Muscle of leg (tissue), 11 donors: ENCODE results near the gene PSMD1. TPM values are rescaled to one million over a fixed set of nuclear protein-coding genes. Genes with fewer than 3 reads are reported as not detected.
A peak's percentile ranks its signal among the peaks of the same experiment; 100 is the strongest.
"Not testable (repeated sequence)": the region's sequence is repeated elsewhere in the genome, so short reads cannot be mapped to it uniquely, and the experiment has no call there.

Experiments used
- DNase-seq: peaks from one replicate; pipeline ENCODE4 v3.0.0; 2013
- H3K27ac ChIP-seq: one replicate; pipeline ENCODE4 v1.5.1; 2013; ENCODE audit warnings: mild to moderate bottlenecking, low read length, control low read depth
- H3K27me3 ChIP-seq: one replicate; pipeline ENCODE4 v1.6.1; 2013; ENCODE audit warnings: low read length; ENCODE audit not compliant: control insufficient read depth, insufficient read depth
- H3K36me3 ChIP-seq: one replicate; pipeline ENCODE4 v1.6.1; 2013; ENCODE audit warnings: low read length; ENCODE audit not compliant: control insufficient read depth, insufficient read depth
- H3K4me1 ChIP-seq: one replicate; pipeline ENCODE4 v1.6.1; 2013; ENCODE audit warnings: low read length; ENCODE audit not compliant: control insufficient read depth, insufficient read depth
- H3K4me3 ChIP-seq: one replicate; pipeline ENCODE4 v1.5.1; 2013; ENCODE audit warnings: low read length, control low read depth
- H3K9me3 ChIP-seq: replicated peaks from 2 replicates; pipeline ENCODE4 v1.6.1; 2013; ENCODE audit warnings: low read depth, low read length; ENCODE audit not compliant: control insufficient read depth
- WGBS: methylation state at CpG from one replicate; pipeline ENCODE4 v1.1.5; 2013; ENCODE audit warnings: missing lambda C conversion rate; ENCODE audit not compliant: insufficient coverage; 5-methylcytosine and 5-hydroxymethylcytosine counted together
- polyA plus RNA-seq, 8 donors: library from polyadenylated mRNA; unstranded; fragments of 120-200 nt; gene quantifications; one replicate each; pipeline versions ENCODE4 v1.2.1 to v1.2.3, GENCODE V29; 2013; ENCODE audit warnings: inconsistent platforms in 1 of 8, low replicate concordance in 1 of 8; ENCODE audit not compliant: insufficient read length in 8 of 8, insufficient read depth in 1 of 8
- total RNA-seq: library from RNA; stranded (reverse); fragments of 120-200 nt; gene quantifications from one replicate; pipeline ENCODE4 v1.2.4, GENCODE V29; 2013

PSMD1 gene
- total and polyA plus RNA-seq, 9 donors: 69.1 to 83.4 (median 77.4) TPM

DNA sequence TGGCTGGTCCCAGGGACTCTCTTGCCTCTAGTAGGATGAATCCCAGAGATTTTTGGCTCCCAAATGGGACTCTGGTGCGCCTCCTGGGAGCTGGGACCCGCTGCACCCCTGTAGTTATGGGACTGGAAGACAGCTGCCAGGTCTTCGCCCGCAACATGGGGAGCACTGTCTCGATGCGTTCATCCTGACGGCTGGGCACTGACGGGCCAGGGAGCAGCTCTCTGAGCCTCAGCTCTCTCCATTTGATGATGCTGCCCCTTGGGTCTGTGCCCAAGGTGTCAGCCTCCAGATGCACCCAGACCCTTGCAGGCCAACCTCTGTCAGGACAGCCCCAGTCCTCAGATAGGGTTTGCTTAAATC lies 132.5 kb downstream of the PSMD1 start:
- no peak overlapping the region for H3K27ac ChIP-seq
- WGBS: 91% methylated on average over 8 of the region's 8 CpGs
- H3K4me1 ChIP-seq: peaks cover 17% of the 10 kb centered on the region
- H3K9me3 ChIP-seq: no peaks in the 10 kb centered on the region
- H3K27me3 ChIP-seq: peaks cover 20% of the 10 kb centered on the region
- no peak overlapping the region for H3K4me3 ChIP-seq
- H3K36me3 ChIP-seq: no peaks in the 10 kb centered on the region
- DNase-seq: no peak

DNA sequence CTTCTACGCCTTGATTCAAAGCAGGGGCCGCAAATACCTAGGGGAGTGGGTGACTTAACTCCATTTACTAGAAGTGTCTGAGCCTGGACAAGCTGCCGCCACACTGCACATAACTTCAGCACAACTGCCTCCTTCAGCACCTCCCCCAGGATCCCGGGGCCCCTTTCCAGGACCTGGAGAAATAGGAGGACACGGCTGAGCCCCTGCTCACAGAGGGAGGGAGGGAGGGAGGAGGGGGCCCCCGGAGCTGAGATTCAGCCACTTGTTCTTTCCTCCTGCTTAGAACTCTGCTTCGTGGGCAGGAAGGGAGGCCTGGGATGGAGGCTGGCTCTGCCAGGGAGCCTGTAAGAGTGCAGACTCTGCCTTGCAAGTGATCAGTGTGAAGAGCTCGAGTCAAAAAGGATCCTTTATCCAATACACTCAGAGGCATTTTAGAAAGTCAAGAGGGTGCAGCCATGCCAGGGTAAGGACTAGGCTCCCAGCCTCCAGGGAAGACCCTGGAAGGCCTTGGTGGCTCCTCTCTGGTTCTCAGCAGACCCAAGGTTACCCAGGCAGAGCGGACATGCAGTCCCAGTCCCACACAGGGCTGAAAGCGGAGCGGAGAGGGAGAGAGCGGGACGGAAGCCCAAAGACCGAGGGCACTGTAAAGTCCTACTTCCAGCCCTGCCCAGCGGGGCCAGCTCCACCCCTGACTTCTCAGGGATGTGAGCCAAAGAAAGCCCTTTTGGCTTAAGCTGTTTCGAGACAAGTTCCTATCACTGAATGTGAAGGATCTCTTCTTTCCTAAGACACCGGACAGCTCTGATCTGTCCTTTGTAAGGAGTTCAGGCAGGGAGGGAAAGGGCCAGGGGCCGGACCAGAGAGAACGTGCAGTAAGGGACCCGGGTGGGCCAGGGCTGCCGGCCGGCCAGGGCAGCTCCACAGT lies 133.2 kb downstream of the PSMD1 start:
- Histone ChIP-seq H3K27ac (peak overlapping the region; percentile 44), H3K9me3 (no peaks in the 10 kb centered on the region), H3K4me3 (no peak overlapping the region), H3K4me1 (peaks cover 17% of the 10 kb centered on the region), H3K36me3 (no peaks in the 10 kb centered on the region), H3K27me3 (peaks cover 20% of the 10 kb centered on the region)
- WGBS: 50% methylated on average over 13 of the region's 22 CpGs
- peak; percentile 41 for DNase-seq

DNA sequence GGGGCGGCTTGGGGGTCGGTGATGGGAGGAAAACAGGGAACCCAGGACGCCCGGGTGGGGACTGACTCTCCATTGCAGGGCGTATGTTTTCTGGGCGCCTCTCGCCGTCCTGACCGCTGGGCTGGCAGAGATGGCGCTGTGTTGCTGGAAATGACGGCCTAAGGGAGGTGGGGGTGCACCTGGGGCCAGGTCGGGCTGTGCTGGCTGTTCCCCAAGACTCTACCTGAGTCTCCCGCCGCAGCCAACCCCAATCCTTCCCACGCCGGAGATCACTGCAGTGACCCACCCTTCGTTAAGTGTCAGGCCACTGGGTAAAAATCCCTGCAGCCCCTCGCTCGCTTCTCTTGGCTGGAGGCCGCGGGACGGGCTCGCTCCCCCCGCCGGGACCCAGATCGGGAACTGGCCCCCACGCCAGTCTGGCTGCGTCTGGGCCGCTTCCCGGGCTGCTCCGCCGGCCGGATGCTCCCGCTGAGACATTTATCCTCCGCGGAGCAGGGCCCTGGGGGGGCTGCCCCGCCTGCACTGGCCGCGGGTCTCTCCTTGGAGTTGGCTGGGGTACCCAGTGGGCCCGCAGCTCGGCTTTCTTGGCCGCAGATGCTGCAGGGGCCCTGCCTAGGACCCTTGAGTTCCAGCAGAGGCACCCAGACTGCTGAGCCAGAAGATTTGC lies 134.0 kb downstream of the PSMD1 start:
- H3K4me1 ChIP-seq: peaks cover 17% of the 10 kb centered on the region
- whole genome bisulfite sequencing: 11% methylated on average over 41 of the region's 42 CpGs
- peak; percentile 60 for DNase-seq

DNA sequence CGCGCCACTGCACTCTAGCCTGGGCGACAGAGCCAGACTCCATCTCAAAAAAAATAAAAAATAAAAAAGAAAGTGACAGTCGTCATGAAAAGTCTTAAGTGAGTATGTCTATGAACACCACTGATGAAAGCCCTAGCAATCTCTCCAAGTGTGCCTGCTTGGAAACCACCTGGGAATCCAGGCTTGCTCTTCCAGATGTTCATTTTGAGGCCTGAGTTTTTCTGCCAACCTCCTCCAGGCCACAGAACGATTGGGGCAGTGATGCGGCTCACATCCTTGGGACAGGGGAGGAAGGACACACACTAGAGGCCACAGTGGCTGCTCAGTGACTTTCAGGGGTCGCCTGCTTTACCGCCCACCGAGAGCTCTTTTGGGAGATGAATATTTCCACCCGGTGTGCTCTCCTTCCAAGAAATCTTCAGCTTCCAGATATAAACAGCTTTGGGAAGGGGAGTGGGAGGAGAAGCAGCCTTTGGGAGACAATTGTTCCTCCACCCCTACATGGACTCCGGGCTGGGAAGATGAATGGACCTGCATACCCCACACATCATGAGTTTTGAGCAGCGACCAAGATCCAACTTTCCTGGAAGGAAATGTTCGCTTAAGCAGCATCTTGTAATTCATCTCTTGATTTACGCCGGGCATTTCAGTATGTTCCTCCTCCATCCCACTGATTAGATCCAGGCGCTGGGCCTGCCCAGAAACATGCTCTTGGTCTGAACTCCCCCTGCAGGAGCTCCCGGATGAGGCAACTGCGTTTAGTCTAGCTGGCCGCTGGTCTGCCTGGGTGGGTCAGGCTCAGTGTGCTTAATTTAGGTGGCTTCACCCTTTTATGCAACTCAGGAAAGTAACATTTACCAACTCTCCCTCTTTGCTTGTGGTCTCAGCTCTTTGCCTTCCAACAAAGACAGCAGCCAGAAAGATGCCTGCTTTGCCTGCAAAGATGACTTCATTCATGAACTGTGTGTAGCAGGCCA lies 135.5 kb downstream of the PSMD1 start:
- Histone ChIP-seq H3K27ac (peak overlapping the region; percentile 65), H3K4me1 (peaks cover 17% of the 10 kb centered on the region), H3K36me3 (no peaks in the 10 kb centered on the region), H3K27me3 (peaks cover 22% of the 10 kb centered on the region), H3K9me3 (no peaks in the 10 kb centered on the region), H3K4me3 (no peak overlapping the region)
- peak; percentile 93 for DNase-seq
- WGBS: 13% methylated on average over 10 of the region's 19 CpGs

More for the DNA sequence above, 134.0 kb downstream of the PSMD1 start:
- no peaks in the 10 kb centered on the region for H3K9me3 ChIP-seq
- peak overlapping the region; percentile 25 for H3K4me3 ChIP-seq
- H3K36me3 ChIP-seq: no peaks in the 10 kb centered on the region
- peaks cover 20% of the 10 kb centered on the region for H3K27me3 ChIP-seq
- H3K27ac ChIP-seq: peak overlapping the region; percentile 44

DNA sequence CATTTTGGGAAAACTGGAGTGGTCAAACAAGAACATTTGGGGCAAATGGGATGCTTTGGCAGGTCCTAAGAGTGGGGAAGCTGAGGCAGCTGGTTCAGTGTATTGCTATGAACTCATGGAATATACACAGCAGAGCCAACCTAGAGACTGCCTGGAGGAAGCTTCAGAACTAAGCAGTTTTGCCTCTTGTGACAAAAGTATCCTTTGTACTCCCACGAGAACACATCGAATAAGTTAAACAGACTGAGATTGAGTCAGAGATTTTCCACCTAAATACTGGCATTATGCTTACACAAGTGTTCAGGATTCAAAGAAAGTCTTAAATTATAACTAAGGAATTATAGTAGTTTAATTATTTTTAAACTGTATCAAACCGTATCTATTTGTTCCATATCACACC lies 136.5 kb downstream of the PSMD1 start:
- DNase-seq: no peak
- H3K4me3 ChIP-seq: no peak overlapping the region
- H3K9me3 ChIP-seq: no peaks in the 10 kb centered on the region
- peaks cover 23% of the 10 kb centered on the region for H3K4me1 ChIP-seq
- WGBS: no CpG with 5 or more reads among the region's 3 CpGs
- peaks cover 22% of the 10 kb centered on the region for H3K27me3 ChIP-seq
- no peaks in the 10 kb centered on the region for H3K36me3 ChIP-seq
- H3K27ac ChIP-seq: no peak overlapping the region

DNA sequence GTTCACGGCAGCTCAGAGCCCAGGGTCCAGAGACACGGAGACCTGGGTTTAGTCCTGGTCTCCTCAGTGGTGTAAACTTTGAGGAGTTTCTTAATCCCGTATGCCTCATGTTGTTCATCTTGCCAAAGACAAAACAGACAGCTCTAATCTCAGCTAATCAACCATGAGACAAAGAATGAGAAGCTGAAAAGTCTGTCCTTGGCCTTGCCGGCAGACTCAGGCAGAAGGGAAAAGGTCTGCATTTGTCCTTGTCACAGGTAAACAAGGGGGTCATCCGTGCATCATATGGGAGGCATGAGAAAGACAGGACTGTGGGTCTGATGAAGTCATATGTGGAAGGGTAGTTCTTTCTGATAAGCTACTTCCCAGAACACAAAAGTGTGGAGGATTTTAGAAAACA lies 139.9 kb downstream of the PSMD1 start:
- H3K36me3 ChIP-seq: no peaks in the 10 kb centered on the region
- peaks cover 2% of the 10 kb centered on the region for H3K27me3 ChIP-seq
- WGBS: 85% methylated on average over 5 of the region's 5 CpGs
- no peak overlapping the region for H3K27ac ChIP-seq
- peaks cover 19% of the 10 kb centered on the region for H3K4me1 ChIP-seq
- DNase-seq: no peak
- H3K4me3 ChIP-seq: no peak overlapping the region
- H3K9me3 ChIP-seq: no peaks in the 10 kb centered on the region

DNA sequence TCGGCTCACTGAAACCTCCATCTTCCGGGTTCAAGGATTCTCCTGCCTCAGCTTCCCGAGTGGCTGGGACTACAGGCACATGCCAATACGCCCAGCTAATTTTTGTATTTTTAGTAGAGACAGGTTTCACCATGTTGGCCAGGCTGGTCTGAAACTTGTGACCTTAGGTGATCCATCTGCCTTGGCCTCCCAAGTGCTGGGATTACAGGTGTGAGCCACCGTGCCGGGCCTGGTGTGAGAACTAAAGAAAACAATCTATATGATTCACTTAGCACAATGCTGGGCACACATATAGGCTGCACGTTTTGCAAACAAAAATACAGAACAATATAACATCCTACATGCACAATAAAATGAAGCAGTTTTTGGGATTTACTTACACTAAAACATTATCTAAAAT lies 140.5 kb downstream of the PSMD1 start:
- H3K27me3 ChIP-seq, H3K36me3 ChIP-seq, H3K4me3 ChIP-seq, H3K27ac ChIP-seq, H3K9me3 ChIP-seq, DNase-seq: not testable (repeated sequence)
- H3K4me1 ChIP-seq: peaks cover 15% of the 10 kb centered on the region
- 88% methylated on average over 1 of the region's 7 CpGs for WGBS

DNA sequence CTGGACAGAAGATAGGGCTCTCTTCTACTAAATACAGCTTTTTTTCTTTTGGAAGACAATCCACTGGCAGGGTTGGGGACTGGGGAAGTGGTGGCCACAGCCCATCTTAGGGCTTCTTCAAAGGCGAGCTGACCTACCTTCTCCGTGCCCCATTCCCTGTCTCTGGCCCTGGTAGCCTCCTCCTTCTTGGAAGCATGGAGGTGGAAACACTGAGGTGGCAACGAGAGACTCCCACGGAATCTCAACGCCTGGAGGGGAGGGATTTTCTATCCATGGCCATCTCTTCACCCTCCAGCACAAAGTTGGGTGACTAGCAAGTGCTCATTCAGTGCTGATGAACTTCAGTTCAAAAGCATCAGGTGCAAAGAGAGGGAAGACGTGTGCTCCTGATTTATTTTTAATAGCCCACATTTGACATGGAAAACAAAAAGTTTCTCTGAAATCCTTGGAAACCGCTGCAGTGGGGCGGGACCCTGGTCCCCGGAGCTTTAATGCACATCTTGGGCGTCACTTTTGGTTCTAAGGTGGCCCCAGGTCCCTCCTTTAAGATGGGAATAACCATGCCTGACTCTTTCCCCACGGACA lies 141.1 kb downstream of the PSMD1 start:
- Histone ChIP-seq H3K9me3 (no peaks in the 10 kb centered on the region), H3K27ac (no peak overlapping the region), H3K4me3 (peak overlapping the region; percentile 86), H3K4me1 (peaks cover 10% of the 10 kb centered on the region), H3K36me3 (no peaks in the 10 kb centered on the region), H3K27me3 (peaks cover 2% of the 10 kb centered on the region)
- WGBS: 10% methylated on average over 4 of the region's 11 CpGs
- no peak for DNase-seq

DNA sequence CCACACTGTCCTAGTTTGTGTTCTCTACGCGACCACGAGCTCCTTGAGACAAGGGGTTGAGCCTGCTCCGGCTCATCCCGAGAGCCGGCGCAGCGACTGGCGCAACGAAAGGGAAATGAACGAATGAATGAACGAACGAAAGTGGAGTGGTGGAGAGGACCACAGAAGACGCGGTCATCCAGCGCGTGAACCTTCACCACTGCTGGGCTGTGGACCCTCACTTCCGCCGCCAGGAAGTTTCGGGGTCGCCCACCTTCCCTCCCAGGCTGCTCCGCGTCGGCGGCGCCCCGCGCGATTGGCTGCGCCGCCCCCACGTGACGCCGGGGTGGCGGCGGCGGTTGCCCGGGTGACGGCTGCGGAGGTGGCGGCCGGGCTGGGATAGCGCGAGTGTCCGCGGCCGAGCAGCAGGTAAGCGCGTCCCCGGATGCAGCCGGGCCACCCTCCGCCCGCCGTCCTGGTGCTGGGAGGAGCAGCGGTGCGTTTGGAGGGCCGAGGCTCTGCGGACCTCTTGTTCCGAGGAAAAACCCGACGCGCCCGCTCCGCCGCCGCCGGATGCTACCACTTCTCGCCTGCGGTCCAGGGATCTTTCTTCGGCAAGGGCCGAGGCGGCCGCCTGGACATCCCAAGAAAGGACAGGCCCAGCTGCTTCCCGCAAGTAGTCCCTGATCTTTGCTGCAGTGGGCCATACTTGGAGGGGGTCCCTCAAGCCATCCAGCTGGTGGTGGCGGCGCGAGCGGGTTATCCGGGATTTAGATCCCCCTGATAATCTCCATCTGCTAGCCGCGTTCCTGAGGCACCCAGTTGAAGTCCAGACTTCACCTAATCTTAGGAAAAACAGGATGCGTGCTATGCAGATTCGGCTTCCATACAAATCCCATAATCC lies 141.9 kb downstream of the PSMD1 start, which contains the start of gene ARMC9:
ARMC9 (plus strand) TSS at position 341 of the 883 bp plus-strand sequence. CDS start 7,608 bp downstream, outside the sequence.
- WGBS: under 1% methylated on average over 81 of the region's 83 CpGs
- no peaks in the 10 kb centered on the region for H3K36me3 ChIP-seq
- H3K4me1 ChIP-seq: peaks cover 10% of the 10 kb centered on the region
- peak within 1 kb of the TSS; percentile 86 for H3K4me3 ChIP-seq
- H3K9me3 ChIP-seq: no peaks in the 10 kb centered on the region
- peak within 1 kb of the TSS; percentile 52 for H3K27ac ChIP-seq
- H3K27me3 ChIP-seq: peaks cover 2% of the 10 kb centered on the region
- DNase-seq: peak; percentile 89
